ENCODE measurements around the gene SLC26A4.

GRCh38 chr7:107693396-107693795, 32.8 kb downstream of the SLC26A4 start:
- TF ChIP-seq CTCF (IDR thresholded peaks at IDR 0.05) (no peak), EP300 (IDR thresholded peaks at IDR 0.05) (no peak), POLR2A (IDR thresholded peaks at IDR 0.05) (no peak)

Data from tibial nerve (tissue), 4 donors.